Measurements from ENCODE around the gene ZNG1A. TPM values are rescaled to one million over a fixed set of nuclear protein-coding genes. Genes with fewer than 3 reads are reported as not detected.

Gene ZNG1A
- total and polyA plus RNA-seq, 9 of the 15 experiments (the other 6 are each of a cell fraction or from before 2014, with no cell fraction given) = 20.7 to 90.6 (median 41.7) TPM

GRCh38 chr9:217950-218349 lies 39.1 kb upstream of the ZNG1A start:
- in situ Hi-C loops (cut with MboI) (no loop called here), intact Hi-C loops (cut with micrococcal nuclease) (loop anchor here (5.0 to 10.0 kb wide), 2 partner anchors 34 to 87 kb away; no protein-coding TSS in a partner anchor)
- H4K20me1 ChIP-seq (replicated peaks; ENCODE audit: control insufficient read depth, insufficient read depth, low read length) = no peaks in the 10 kb centered on the region
- no peak overlapping the region for H3K4me3 ChIP-seq
- no peaks in the 10 kb centered on the region for H3K27me3 ChIP-seq (ENCODE audit: control insufficient read depth in 2 of 2, insufficient read depth in 2 of 2, low read length in 2 of 2)
- POLR2A ChIA-PET = interaction anchor here (3.4 kb wide), 1 partner anchor 55 kb away, joined by 21 read pairs; no protein-coding TSS in a partner anchor
- H3K4me1 ChIP-seq (replicated peaks in 1 of 2; ENCODE audit: control insufficient read depth in 2 of 2, insufficient read depth in 2 of 2, low read length in 2 of 2) = peaks cover 22 to 23% of the 10 kb centered on the region in 2 experiments; a peak in 4 of 5 replicates
- no peak overlapping the region for H3K4me2 ChIP-seq (ENCODE audit: insufficient read depth, low read length)
- 53% methylated on average over 2 of the region's 2 CpGs for WGBS (ENCODE audit: insufficient coverage, low coverage, missing lambda C conversion rate)
- H3K79me2 ChIP-seq (ENCODE audit: control insufficient read depth, insufficient read depth, low read length) = peaks cover 44% of the 10 kb centered on the region
- BruUV-seq (replicated peaks) = no TSS peak
- no peak for ATAC-seq
- no peak for FAIRE-seq
- H3K36me3 ChIP-seq (ENCODE audit: control insufficient read depth, insufficient read depth, low read length) = no peaks in the 10 kb centered on the region
- CTCF ChIA-PET (ENCODE audit: low intra/inter-chr PET ratio) = no interaction called here
- TF ChIP-seq ZNF57 (CRISPR knock-in tag; IDR thresholded peaks at IDR 0.05) (no peak), ARID4B (CRISPR knock-in tag; IDR thresholded peaks at IDR 0.05) (no peak), ATF6 (CRISPR knock-in tag; IDR thresholded peaks at IDR 0.05) (no peak), ZBTB12 (CRISPR knock-in tag; IDR thresholded peaks at IDR 0.05) (no peak)
- no peak overlapping the region for H3K9ac ChIP-seq (ENCODE audit: insufficient read depth in 1 of 2, low read depth in 2 of 2, low read length in 2 of 2)
- no peaks in the 10 kb centered on the region for H3K9me3 ChIP-seq (replicated peaks; ENCODE audit: control insufficient read depth, insufficient read depth, low read depth, low read length)
- no peak for DNase-seq (ENCODE audit: extremely low read depth in 1 of 4, low spot score in 3 of 4)
- H3K27ac ChIP-seq (ENCODE audit: extremely low read depth, low read depth, low read length) = no peak overlapping the region
- no peak overlapping the region for H2AFZ ChIP-seq (ENCODE audit: low read depth, low read length)
- no peaks in the 10 kb centered on the region for H3K9me1 ChIP-seq (ENCODE audit: control insufficient read depth, insufficient read depth, low read length)
